GM23338 (cell line): Measurements from ENCODE around the gene VWA3B. TPM values are rescaled to one million over a fixed set of nuclear protein-coding genes. Genes with fewer than 3 reads are reported as not detected.
"Not testable (repeated sequence)": the region's sequence is repeated elsewhere in the genome, so short reads cannot be mapped to it uniquely, and the experiment has no call there.

ENCODE experiments used
- ATAC-seq: fragments of 200-7000 bp; cut with Tn5 transposase; 3 replicates; pipeline ENCODE4 v1.9.1; 2020
- DNase-seq: peaks from one replicate; pipeline ENCODE4 v3.0.0-alpha.2; 2015; ENCODE audit warnings: low spot score
- H2AFZ ChIP-seq: fragments of 200-600 bp; sonication (generic); 2 replicates; pipeline ENCODE4 v1.8.0; 2016; ENCODE audit warnings: antibody characterized with exemption, mild to moderate bottlenecking, moderate library complexity
- H3F3A ChIP-seq: fragments of 200-600 bp; sonication (generic); replicated peaks from 2 replicates; pipeline ENCODE4 v1.8.0; 2017; ENCODE audit warnings: antibody characterized with exemption, mixed run types, low read depth
- H3K27ac ChIP-seq: fragments of 200-600 bp; sonication (generic); 2 replicates; pipeline ENCODE4 v1.6.1; 2016; ENCODE audit warnings: low read depth
- H3K27me3 ChIP-seq: fragments of 200-600 bp; sonication (generic); 2 replicates; pipeline ENCODE4 v1.8.0; 2016; ENCODE audit warnings: mild to moderate bottlenecking, mixed run types, moderate library complexity; ENCODE audit not compliant: insufficient read depth
- H3K36me3 ChIP-seq: fragments of 200-600 bp; sonication (generic); 2 replicates; pipeline ENCODE4 v1.8.0; 2016; ENCODE audit warnings: mild to moderate bottlenecking; ENCODE audit not compliant: insufficient read depth
- H3K4me1 ChIP-seq: fragments of 200-600 bp; sonication (generic); 2 replicates; pipeline ENCODE4 v1.8.0; 2016; ENCODE audit warnings: mild to moderate bottlenecking, moderate library complexity; ENCODE audit not compliant: insufficient read depth
- H3K4me2 ChIP-seq: fragments of 200-600 bp; sonication (generic); 2 replicates; pipeline ENCODE4 v1.7.1; 2017; ENCODE audit warnings: mixed run types
- H3K4me3 ChIP-seq: fragments of 200-600 bp; sonication (generic); 2 replicates; pipeline ENCODE4 v1.6.1; 2016; ENCODE audit warnings: mixed run types
- H3K79me2 ChIP-seq: fragments of 200-600 bp; sonication (generic); replicated peaks from 2 replicates; pipeline ENCODE4 v1.8.0; 2017; ENCODE audit warnings: mild to moderate bottlenecking; ENCODE audit not compliant: insufficient read depth
- H3K9me2 ChIP-seq: fragments of 200-600 bp; sonication (generic); 2 replicates; pipeline ENCODE4 v1.8.0; 2017; ENCODE audit not compliant: insufficient read depth
- H4K20me1 ChIP-seq: fragments of 200-600 bp; sonication (generic); replicated peaks from 2 replicates; pipeline ENCODE4 v1.8.0; 2017; ENCODE audit warnings: mild to moderate bottlenecking; ENCODE audit not compliant: insufficient read depth
- H3K27ac Mint-ChIP-seq: 2 replicates; pipeline ENCODE4 v1.8.0; 2020; ENCODE audit warnings: inconsistent platforms, mild to moderate bottlenecking, moderate library complexity, mixed read lengths
- H3K27me3 Mint-ChIP-seq: 3 replicates; pipeline ENCODE4 v1.8.0; 2022; ENCODE audit warnings: low read depth, mild to moderate bottlenecking, moderate library complexity, mixed read lengths, inconsistent platforms; ENCODE audit not compliant: insufficient read depth, poor library complexity
- H3K36me3 Mint-ChIP-seq: 3 replicates; pipeline ENCODE4 v1.8.0; 2021; ENCODE audit warnings: low read depth, mild to moderate bottlenecking, inconsistent platforms, moderate library complexity, mixed read lengths
- H3K4me1 Mint-ChIP-seq: 3 replicates; pipeline ENCODE4 v1.8.0; 2020; ENCODE audit warnings: mild to moderate bottlenecking, inconsistent platforms, mixed read lengths
- H3K4me3 Mint-ChIP-seq: 3 replicates; pipeline ENCODE4 v1.8.0; 2021; ENCODE audit warnings: moderate library complexity, mild to moderate bottlenecking, inconsistent platforms, mixed read lengths
- H3K9me3 Mint-ChIP-seq: 3 replicates; pipeline ENCODE4 v1.8.0; 2020; ENCODE audit warnings: moderate library complexity, mild to moderate bottlenecking, inconsistent platforms, mixed read lengths
- EZH2 ChIP-seq: fragments of 200-600 bp; sonication (generic); IDR thresholded peaks from one replicate; pipeline ENCODE4 v1.8.0; 2017; ENCODE audit warnings: antibody characterized with exemption, mild to moderate bottlenecking, low read depth; ENCODE audit not compliant: unreplicated experiment
- EZH2phosphoT487 ChIP-seq: fragments of 200-600 bp; sonication (generic); IDR thresholded peaks from one replicate; pipeline ENCODE4 v1.8.1; 2018; ENCODE audit warnings: antibody characterized with exemption; ENCODE audit not compliant: unreplicated experiment
- polyA plus RNA-seq: library from polyadenylated mRNA; unstranded; fragments of >200 nt; fragmentation: Nextera tagmentation; extraction: Ambion mirVana; gene quantifications from 2 replicates; pipeline ENCODE4 v1.2.1, GENCODE V29; 2016
- total RNA-seq: library from RNA; depleted of rRNA; stranded (reverse); fragments of >200 nt; shearing (Covaris generic); gene quantifications from 2 replicates; pipeline ENCODE4 v1.2.3, GENCODE V29; 2014
- TF ChIP-seq, protein P1 (sequence below): IDR thresholded peaks from one replicate; pipeline ENCODE4 v1.6.1; 2018; ENCODE audit warnings: antibody characterized with exemption; ENCODE audit not compliant: unreplicated experiment
- TF ChIP-seq, protein P2 (sequence below): fragments of 250-450 bp; sonication (Bioruptor Pico); IDR thresholded peaks from 2 replicates; pipeline ENCODE4 v1.5.0; 2020; ENCODE audit warnings: mild to moderate bottlenecking, moderate library complexity
- TF ChIP-seq, protein P3 (sequence below), 2 experiments: fragments of 200-600 bp in 1 of 2; sonication (generic) in 1 of 2; conservative IDR thresholded peaks; 2 replicates each; pipeline versions ENCODE4 v1.5.1 to v1.6.1; 2016 to 2017; ENCODE audit warnings: antibody characterized with exemption in 2 of 2, low read depth in 2 of 2, mild to moderate bottlenecking in 2 of 2, moderate library complexity in 1 of 2

VWA3B gene
- total and polyA plus RNA-seq, 2 experiments from 2014 or later: not detected

DNA sequence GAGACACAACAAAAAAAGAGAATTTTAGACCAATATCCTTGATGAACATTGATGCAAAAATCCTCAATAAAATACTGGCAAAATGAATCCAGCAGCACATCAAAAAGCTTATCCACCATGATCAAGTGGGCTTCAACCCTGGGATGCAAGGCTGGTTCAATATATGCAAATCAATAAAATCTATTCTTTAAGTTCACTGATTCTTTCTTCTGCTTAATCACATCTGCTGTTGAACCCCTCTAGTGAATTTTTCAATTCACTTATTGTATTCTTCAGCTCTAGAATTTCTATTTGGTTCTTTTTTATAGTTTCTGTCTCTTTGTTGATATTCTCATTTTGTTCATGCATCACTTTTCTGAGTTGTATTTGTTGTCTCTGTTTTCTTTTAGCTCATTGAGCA, 181.3 kb downstream of the VWA3B start:
- H3K27ac Mint-ChIP-seq, H3K27me3 Mint-ChIP-seq, H3K4me3 Mint-ChIP-seq, H2AFZ ChIP-seq, H3K4me1 Mint-ChIP-seq, H3K9me2 ChIP-seq, H3K79me2 ChIP-seq, DNase-seq, H3K36me3 ChIP-seq, H3K27ac ChIP-seq, H3K4me1 ChIP-seq, ATAC-seq, H3K4me3 ChIP-seq, H3K4me2 ChIP-seq, H3K27me3 ChIP-seq, H3K36me3 Mint-ChIP-seq, H4K20me1 ChIP-seq, H3F3A ChIP-seq: not testable (repeated sequence)
- H3K9me3 Mint-ChIP-seq: peaks cover 15% of the 10 kb centered on the region

DNA sequence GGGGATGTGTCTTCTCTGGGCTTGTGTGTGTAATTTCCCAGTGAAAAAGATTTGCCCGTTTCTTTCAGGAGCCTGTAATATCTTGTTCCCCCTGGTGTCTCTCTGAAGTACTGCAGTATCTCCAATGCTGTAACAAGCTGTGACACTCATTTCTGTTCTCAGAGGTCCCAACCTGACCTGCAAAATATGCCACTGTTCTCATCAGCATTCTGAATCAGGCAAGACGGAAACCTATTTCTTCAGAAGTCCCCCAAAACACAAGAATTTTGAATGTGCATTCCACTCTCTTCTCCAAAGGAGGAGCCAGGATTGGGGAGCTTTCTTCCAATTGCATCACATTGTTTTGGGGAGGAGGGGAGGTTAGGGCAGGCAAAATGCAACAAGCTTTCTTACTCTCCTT, 182.3 kb downstream of the VWA3B start:
- Mint-ChIP-seq H3K4me1 (peaks cover 9% of the 10 kb centered on the region; the same call in 1 of the 3 replicates), H3K36me3 (no peaks in the 10 kb centered on the region), H3K27ac (no peak overlapping the region), H3K4me3 (no peak overlapping the region), H3K9me3 (peaks cover 5% of the 10 kb centered on the region), H3K27me3 (peaks cover under 1% of the 10 kb centered on the region)
- Histone ChIP-seq H3K27me3 (no peaks in the 10 kb centered on the region), H3K4me1 (no peaks in the 10 kb centered on the region), H4K20me1 (no peaks in the 10 kb centered on the region), H3K79me2 (no peaks in the 10 kb centered on the region), H3K27ac (no peak overlapping the region), H3F3A (no peaks in the 10 kb centered on the region), H3K4me3 (no peak overlapping the region), H2AFZ (peak overlapping the region; percentile 1; the same call in 1 of the 2 replicates), H3K4me2 (no peak overlapping the region), H3K36me3 (no peaks in the 10 kb centered on the region), H3K9me2 (no peaks in the 10 kb centered on the region)
- DNase-seq: peak; percentile 86
- TF ChIP-seq, protein P1, sequence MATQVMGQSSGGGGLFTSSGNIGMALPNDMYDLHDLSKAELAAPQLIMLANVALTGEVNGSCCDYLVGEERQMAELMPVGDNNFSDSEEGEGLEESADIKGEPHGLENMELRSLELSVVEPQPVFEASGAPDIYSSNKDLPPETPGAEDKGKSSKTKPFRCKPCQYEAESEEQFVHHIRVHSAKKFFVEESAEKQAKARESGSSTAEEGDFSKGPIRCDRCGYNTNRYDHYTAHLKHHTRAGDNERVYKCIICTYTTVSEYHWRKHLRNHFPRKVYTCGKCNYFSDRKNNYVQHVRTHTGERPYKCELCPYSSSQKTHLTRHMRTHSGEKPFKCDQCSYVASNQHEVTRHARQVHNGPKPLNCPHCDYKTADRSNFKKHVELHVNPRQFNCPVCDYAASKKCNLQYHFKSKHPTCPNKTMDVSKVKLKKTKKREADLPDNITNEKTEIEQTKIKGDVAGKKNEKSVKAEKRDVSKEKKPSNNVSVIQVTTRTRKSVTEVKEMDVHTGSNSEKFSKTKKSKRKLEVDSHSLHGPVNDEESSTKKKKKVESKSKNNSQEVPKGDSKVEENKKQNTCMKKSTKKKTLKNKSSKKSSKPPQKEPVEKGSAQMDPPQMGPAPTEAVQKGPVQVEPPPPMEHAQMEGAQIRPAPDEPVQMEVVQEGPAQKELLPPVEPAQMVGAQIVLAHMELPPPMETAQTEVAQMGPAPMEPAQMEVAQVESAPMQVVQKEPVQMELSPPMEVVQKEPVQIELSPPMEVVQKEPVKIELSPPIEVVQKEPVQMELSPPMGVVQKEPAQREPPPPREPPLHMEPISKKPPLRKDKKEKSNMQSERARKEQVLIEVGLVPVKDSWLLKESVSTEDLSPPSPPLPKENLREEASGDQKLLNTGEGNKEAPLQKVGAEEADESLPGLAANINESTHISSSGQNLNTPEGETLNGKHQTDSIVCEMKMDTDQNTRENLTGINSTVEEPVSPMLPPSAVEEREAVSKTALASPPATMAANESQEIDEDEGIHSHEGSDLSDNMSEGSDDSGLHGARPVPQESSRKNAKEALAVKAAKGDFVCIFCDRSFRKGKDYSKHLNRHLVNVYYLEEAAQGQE: no peak
- TF ChIP-seq, protein P2, sequence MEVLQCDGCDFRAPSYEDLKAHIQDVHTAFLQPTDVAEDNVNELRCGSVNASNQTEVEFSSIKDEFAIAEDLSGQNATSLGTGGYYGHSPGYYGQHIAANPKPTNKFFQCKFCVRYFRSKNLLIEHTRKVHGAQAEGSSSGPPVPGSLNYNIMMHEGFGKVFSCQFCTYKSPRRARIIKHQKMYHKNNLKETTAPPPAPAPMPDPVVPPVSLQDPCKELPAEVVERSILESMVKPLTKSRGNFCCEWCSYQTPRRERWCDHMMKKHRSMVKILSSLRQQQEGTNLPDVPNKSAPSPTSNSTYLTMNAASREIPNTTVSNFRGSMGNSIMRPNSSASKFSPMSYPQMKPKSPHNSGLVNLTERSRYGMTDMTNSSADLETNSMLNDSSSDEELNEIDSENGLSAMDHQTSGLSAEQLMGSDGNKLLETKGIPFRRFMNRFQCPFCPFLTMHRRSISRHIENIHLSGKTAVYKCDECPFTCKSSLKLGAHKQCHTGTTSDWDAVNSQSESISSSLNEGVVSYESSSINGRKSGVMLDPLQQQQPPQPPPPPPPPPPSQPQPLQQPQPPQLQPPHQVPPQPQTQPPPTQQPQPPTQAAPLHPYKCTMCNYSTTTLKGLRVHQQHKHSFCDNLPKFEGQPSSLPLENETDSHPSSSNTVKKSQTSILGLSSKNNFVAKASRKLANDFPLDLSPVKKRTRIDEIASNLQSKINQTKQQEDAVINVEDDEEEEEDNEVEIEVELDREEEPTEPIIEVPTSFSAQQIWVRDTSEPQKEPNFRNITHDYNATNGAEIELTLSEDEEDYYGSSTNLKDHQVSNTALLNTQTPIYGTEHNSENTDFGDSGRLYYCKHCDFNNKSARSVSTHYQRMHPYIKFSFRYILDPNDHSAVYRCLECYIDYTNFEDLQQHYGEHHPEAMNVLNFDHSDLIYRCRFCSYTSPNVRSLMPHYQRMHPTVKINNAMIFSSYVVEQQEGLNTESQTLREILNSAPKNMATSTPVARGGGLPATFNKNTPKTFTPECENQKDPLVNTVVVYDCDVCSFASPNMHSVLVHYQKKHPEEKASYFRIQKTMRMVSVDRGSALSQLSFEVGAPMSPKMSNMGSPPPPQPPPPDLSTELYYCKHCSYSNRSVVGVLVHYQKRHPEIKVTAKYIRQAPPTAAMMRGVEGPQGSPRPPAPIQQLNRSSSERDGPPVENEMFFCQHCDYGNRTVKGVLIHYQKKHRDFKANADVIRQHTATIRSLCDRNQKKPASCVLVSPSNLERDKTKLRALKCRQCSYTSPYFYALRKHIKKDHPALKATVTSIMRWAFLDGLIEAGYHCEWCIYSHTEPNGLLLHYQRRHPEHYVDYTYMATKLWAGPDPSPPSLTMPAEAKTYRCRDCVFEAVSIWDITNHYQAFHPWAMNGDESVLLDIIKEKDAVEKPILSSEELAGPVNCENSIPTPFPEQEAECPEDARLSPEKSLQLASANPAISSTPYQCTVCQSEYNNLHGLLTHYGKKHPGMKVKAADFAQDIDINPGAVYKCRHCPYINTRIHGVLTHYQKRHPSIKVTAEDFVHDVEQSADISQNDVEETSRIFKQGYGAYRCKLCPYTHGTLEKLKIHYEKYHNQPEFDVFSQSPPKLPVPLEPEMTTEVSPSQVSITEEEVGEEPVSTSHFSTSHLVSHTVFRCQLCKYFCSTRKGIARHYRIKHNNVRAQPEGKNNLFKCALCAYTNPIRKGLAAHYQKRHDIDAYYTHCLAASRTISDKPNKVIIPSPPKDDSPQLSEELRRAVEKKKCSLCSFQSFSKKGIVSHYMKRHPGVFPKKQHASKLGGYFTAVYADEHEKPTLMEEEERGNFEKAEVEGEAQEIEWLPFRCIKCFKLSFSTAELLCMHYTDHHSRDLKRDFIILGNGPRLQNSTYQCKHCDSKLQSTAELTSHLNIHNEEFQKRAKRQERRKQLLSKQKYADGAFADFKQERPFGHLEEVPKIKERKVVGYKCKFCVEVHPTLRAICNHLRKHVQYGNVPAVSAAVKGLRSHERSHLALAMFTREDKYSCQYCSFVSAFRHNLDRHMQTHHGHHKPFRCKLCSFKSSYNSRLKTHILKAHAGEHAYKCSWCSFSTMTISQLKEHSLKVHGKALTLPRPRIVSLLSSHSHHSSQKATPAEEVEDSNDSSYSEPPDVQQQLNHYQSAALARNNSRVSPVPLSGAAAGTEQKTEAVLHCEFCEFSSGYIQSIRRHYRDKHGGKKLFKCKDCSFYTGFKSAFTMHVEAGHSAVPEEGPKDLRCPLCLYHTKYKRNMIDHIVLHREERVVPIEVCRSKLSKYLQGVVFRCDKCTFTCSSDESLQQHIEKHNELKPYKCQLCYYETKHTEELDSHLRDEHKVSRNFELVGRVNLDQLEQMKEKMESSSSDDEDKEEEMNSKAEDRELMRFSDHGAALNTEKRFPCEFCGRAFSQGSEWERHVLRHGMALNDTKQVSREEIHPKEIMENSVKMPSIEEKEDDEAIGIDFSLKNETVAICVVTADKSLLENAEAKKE: no peak
- TF ChIP-seq EZH2phosphoT487 (no peak), EZH2 (no peak)
- TF ChIP-seq, protein P3, sequence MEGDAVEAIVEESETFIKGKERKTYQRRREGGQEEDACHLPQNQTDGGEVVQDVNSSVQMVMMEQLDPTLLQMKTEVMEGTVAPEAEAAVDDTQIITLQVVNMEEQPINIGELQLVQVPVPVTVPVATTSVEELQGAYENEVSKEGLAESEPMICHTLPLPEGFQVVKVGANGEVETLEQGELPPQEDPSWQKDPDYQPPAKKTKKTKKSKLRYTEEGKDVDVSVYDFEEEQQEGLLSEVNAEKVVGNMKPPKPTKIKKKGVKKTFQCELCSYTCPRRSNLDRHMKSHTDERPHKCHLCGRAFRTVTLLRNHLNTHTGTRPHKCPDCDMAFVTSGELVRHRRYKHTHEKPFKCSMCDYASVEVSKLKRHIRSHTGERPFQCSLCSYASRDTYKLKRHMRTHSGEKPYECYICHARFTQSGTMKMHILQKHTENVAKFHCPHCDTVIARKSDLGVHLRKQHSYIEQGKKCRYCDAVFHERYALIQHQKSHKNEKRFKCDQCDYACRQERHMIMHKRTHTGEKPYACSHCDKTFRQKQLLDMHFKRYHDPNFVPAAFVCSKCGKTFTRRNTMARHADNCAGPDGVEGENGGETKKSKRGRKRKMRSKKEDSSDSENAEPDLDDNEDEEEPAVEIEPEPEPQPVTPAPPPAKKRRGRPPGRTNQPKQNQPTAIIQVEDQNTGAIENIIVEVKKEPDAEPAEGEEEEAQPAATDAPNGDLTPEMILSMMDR (conservative IDR thresholded peaks at IDR 0.05; ENCODE audit: low read depth in 2 of 2): peak; percentile 69 to 71
- ATAC-seq: peak; percentile 90
